H1 (cell line): ENCODE results near the gene WASF3. TPM values are rescaled to one million over a fixed set of nuclear protein-coding genes. Genes with fewer than 3 reads are reported as not detected.

Experiments used
- CTCF ChIA-PET: fragments of 300-600 bp; sonication (Branson Sonifier 250); formaldehyde crosslinking; loops from one replicate; lab custom pipeline; 2021; ENCODE audit not compliant: partially characterized antibody; lab: Charles Lee
- POLR2A ChIA-PET: fragments of 300-600 bp; sonication (Branson Sonifier 250); formaldehyde crosslinking; loops from one replicate; lab custom pipeline; 2021; ENCODE audit warnings: inconsistent platforms; ENCODE audit not compliant: partially characterized antibody; lab: Charles Lee
- DNase-seq, 2 experiments: peaks; one replicate each; pipeline versions ENCODE4 v3.0.0 to v3.0.0-alpha.2; 2010 to 2022; ENCODE audit warnings: low spot score in 2 of 2, low read depth in 1 of 2, mixed read lengths in 1 of 2
- FAIRE-seq: peaks from 2 replicates; lab custom pipeline; 2011; peaks lifted over from hg19 to GRCh38; lab: Jason Lieb, UNC
- H2AFZ ChIP-seq: 2 replicates; pipeline ENCODE4 v1.8.1; 2012; ENCODE audit warnings: low read length, inconsistent platforms
- H2AK5ac ChIP-seq: 2 replicates; pipeline ENCODE4 v1.6.1; 2013; ENCODE audit warnings: low read depth, low read length
- H2BK120ac ChIP-seq: replicated peaks from 2 replicates; pipeline ENCODE3; 2013; ENCODE audit warnings: low read depth, low read length, inconsistent platforms
- H2BK12ac ChIP-seq: 2 replicates; pipeline ENCODE4 v1.6.1; 2013; ENCODE audit warnings: low read depth, low read length
- H2BK15ac ChIP-seq: 2 replicates; pipeline ENCODE4 v1.6.1; 2013; ENCODE audit warnings: low read length
- H2BK20ac ChIP-seq: 2 replicates; pipeline ENCODE4 v1.6.1; 2013; ENCODE audit warnings: low read length
- H2BK5ac ChIP-seq: 2 replicates; pipeline ENCODE4 v1.6.1; 2013; ENCODE audit warnings: low read depth, low read length
- H3K14ac ChIP-seq: 2 replicates; pipeline ENCODE4 v1.6.1; 2013; ENCODE audit warnings: inconsistent platforms; ENCODE audit not compliant: insufficient read length
- H3K18ac ChIP-seq: 2 replicates; pipeline ENCODE4 v1.6.1; 2013; ENCODE audit warnings: low read length; ENCODE audit errors: extremely low read depth
- H3K23ac ChIP-seq: 2 replicates; pipeline ENCODE4 v1.6.1; 2013; ENCODE audit warnings: inconsistent platforms; ENCODE audit not compliant: insufficient read length
- H3K23me2 ChIP-seq: 2 replicates; pipeline ENCODE4 v1.6.1; 2013; ENCODE audit warnings: low read depth, low read length
- H3K27ac ChIP-seq: 2 replicates; pipeline ENCODE4 v1.6.1; 2011; ENCODE audit warnings: low read depth, low read length, inconsistent platforms
- H3K27me3 ChIP-seq, 4 experiments: replicated peaks in 1 of 4; 1 replicate in 1 of 4; 2 replicates in 3 of 4; pipeline versions ENCODE4 v1.6.1 to v1.8.1; 2011 to 2013; ENCODE audit warnings: low read length in 3 of 4, mild to moderate bottlenecking in 3 of 4, inconsistent platforms in 2 of 4, mixed read lengths in 2 of 4, moderate library complexity in 1 of 4; ENCODE audit not compliant: control insufficient read depth in 3 of 4, insufficient read depth in 3 of 4; ENCODE audit errors: extremely low read depth in 1 of 4
- H3K36me3 ChIP-seq, 4 experiments: 2 replicates each; pipeline versions ENCODE4 v1.6.1 to v1.8.1; 2011 to 2013; ENCODE audit warnings: mild to moderate bottlenecking in 4 of 4, low read length in 3 of 4, moderate library complexity in 2 of 4, control low read depth in 1 of 4, inconsistent platforms in 1 of 4; ENCODE audit not compliant: insufficient read depth in 4 of 4, control insufficient read depth in 2 of 4
- H3K4ac ChIP-seq: replicated peaks from 2 replicates; pipeline ENCODE3; 2013; ENCODE audit warnings: low read length, low read depth, mixed read lengths, inconsistent platforms; ENCODE audit not compliant: insufficient read length
- H3K4me1 ChIP-seq, 4 experiments: replicated peaks in 1 of 4; 1 replicate in 1 of 4; 2 replicates in 3 of 4; pipeline versions ENCODE4 v1.6.1 to v1.8.1; 2011 to 2013; ENCODE audit warnings: low read length in 3 of 4, inconsistent platforms in 2 of 4, mixed read lengths in 1 of 4; ENCODE audit not compliant: insufficient read depth in 4 of 4, control insufficient read depth in 3 of 4
- H3K4me2 ChIP-seq, 2 experiments: 2 replicates each; pipeline versions ENCODE4 v1.6.1 to v1.8.1; 2011 to 2013; ENCODE audit warnings: low read depth in 2 of 2, low read length in 2 of 2, control low read depth in 1 of 2, inconsistent platforms in 1 of 2, mild to moderate bottlenecking in 1 of 2; ENCODE audit not compliant: insufficient read depth in 1 of 2
- H3K4me3 ChIP-seq, 4 experiments: fragments of 200-600, 300-600 bp in 1 of 4; sonication (generic), shearing (Covaris generic), sonication (Bioruptor Twin) in 1 of 4; 2 replicates each; pipeline versions ENCODE4 v1.5.1 to v1.8.1; 2011 to 2016; ENCODE audit warnings: low read length in 4 of 4, low read depth in 3 of 4, control low read depth in 2 of 4, inconsistent platforms in 2 of 4, mild to moderate bottlenecking in 2 of 4, mixed read lengths in 1 of 4, moderate library complexity in 1 of 4; ENCODE audit not compliant: insufficient read depth in 2 of 4; ENCODE audit errors: extremely low read depth in 1 of 4
- H3K56ac ChIP-seq: replicated peaks from 2 replicates; pipeline ENCODE3; 2013; ENCODE audit warnings: low read depth, mild to moderate bottlenecking, mixed read lengths, low read length, inconsistent platforms; ENCODE audit not compliant: insufficient read length
- H3K79me1 ChIP-seq: 2 replicates; pipeline ENCODE4 v1.6.1; 2013; ENCODE audit warnings: low read depth, low read length, control low read depth
- H3K79me2 ChIP-seq, 2 experiments: 2 replicates each; pipeline versions ENCODE4 v1.6.1 to v1.8.1; 2012 to 2013; ENCODE audit warnings: low read length in 2 of 2, mild to moderate bottlenecking in 2 of 2, inconsistent platforms in 1 of 2; ENCODE audit not compliant: insufficient read depth in 2 of 2, control insufficient read depth in 1 of 2
- H3K9ac ChIP-seq, 4 experiments: replicated peaks in 1 of 4; 1 replicate in 1 of 4; 2 replicates in 3 of 4; pipeline versions ENCODE4 v1.6.1 to v1.8.1; 2011 to 2013; ENCODE audit warnings: low read depth in 3 of 4, low read length in 3 of 4, control low read depth in 2 of 4, mild to moderate bottlenecking in 2 of 4, moderate library complexity in 2 of 4, inconsistent platforms in 1 of 4; ENCODE audit errors: extremely low read depth in 1 of 4
- H3K9me3 ChIP-seq, 2 experiments: 2 replicates each; pipeline versions ENCODE4 v1.6.1 to v1.8.1; 2012 to 2013; ENCODE audit warnings: mild to moderate bottlenecking in 2 of 2, moderate library complexity in 2 of 2, control low read depth in 1 of 2, inconsistent platforms in 1 of 2, low read depth in 1 of 2, low read length in 1 of 2, mixed read lengths in 1 of 2; ENCODE audit not compliant: insufficient read depth in 2 of 2
- H4K20me1 ChIP-seq, 2 experiments: replicated peaks in 1 of 2; 2 replicates each; pipeline versions ENCODE3 to v1.8.1; 2011 to 2013; ENCODE audit warnings: inconsistent platforms in 2 of 2, low read length in 2 of 2, mild to moderate bottlenecking in 1 of 2; ENCODE audit not compliant: insufficient read depth in 2 of 2, control insufficient read depth in 1 of 2
- H4K5ac ChIP-seq: 2 replicates; pipeline ENCODE4 v1.6.1; 2013; ENCODE audit warnings: low read length, low read depth, mixed read lengths, inconsistent platforms; ENCODE audit not compliant: insufficient read length
- H4K8ac ChIP-seq: 2 replicates; pipeline ENCODE4 v1.8.0; 2013; ENCODE audit warnings: mild to moderate bottlenecking, moderate library complexity, low read length, inconsistent platforms; ENCODE audit not compliant: insufficient read depth; ENCODE audit errors: extremely low read depth
- H4K91ac ChIP-seq: replicated peaks from 2 replicates; pipeline ENCODE3; 2013; ENCODE audit warnings: low read length, mixed read lengths, inconsistent platforms; ENCODE audit not compliant: insufficient read length
- EGR1 ChIP-seq: IDR thresholded peaks from 2 replicates; pipeline ENCODE4 v1.6.1; 2011; ENCODE audit warnings: low read depth, low read length, borderline replicate concordance
- PHF8 ChIP-seq: fragments of 200-600 bp; sonication (generic); conservative IDR thresholded peaks from 2 replicates; pipeline ENCODE4 v1.7.1; 2012; ENCODE audit warnings: low read depth, mild to moderate bottlenecking, inconsistent platforms, low read length, moderate library complexity
- POU5F1 ChIP-seq: IDR thresholded peaks from 2 replicates; pipeline ENCODE4 v1.6.1; 2011; ENCODE audit warnings: low read depth, mild to moderate bottlenecking, low read length, moderate library complexity
- WGBS, 2 experiments: shearing (Covaris generic) in 1 of 2; methylation state at CpG; one replicate each; pipeline versions ENCODE4 v1.1.6 to v1.1.7; 2013 to 2015; ENCODE audit warnings: low lambda C conversion rate in 2 of 2, mixed read lengths in 2 of 2, inconsistent platforms in 1 of 2, low coverage in 1 of 2, missing lambda C conversion rate in 1 of 2; ENCODE audit not compliant: insufficient replicate concordance in 2 of 2, insufficient coverage in 1 of 2, insufficient read length in 1 of 2; ENCODE audit errors: extremely low coverage in 1 of 2, missing lambda C conversion rate in 1 of 2; 5-methylcytosine and 5-hydroxymethylcytosine counted together
- polyA plus RNA-seq, 7 experiments: library from polyadenylated mRNA; depleted of rRNA in 3 of 7; stranded (reverse) in 5 of 7; unstranded in 2 of 7; fragments of >200 nt in 5 of 7; fragments of 200-250 nt in 2 of 7; gene quantifications; 1 replicate in 5 of 7; 2 replicates in 1 of 7; 4 replicates in 1 of 7; pipeline versions ENCODE4 v1.2.1 to v1.2.3, GENCODE V29; 2011 to 2013; ENCODE audit warnings: missing spikeins in 2 of 7, mixed read lengths in 2 of 7
- total RNA-seq: library from RNA; stranded (reverse); fragmentation: NEBNext Ultra II Directional; extraction: Animal tissue kit (Norgen Biotek cat#: 25700); gene quantifications from 2 replicates; pipeline ENCODE4 v1.2.1, GENCODE V29; 2021

Gene WASF3
- total and polyA plus RNA-seq, 2 of the 8 experiments (the other 6 are each of a cell fraction or from before 2014, with no cell fraction given), result 18.7 to 39.8 TPM

- Histone ChIP-seq H3K27me3 (peaks cover 0 to 1% (median 0%) of the 10 kb centered on the region in 4 experiments; a peak in 1 of 7 replicates), H3K56ac (no peak overlapping the region), H3K23me2 (no peaks in the 10 kb centered on the region; the same call in 1 of the 2 replicates), H3K23ac (no peak overlapping the region), H3K36me3 (no peaks in the 10 kb centered on the region), H2BK12ac (no peak overlapping the region), H3K4me2 (no peak overlapping the region), H3K79me2 (peaks cover 0 to 66% of the 10 kb centered on the region in 2 experiments; a peak in 2 of 4 replicates), H3K79me1 (peaks cover 2% of the 10 kb centered on the region; the same call in 1 of the 2 replicates), H3K14ac (no peak overlapping the region), H4K91ac (no peak overlapping the region), H3K9me3 (no peaks in the 10 kb centered on the region), H3K18ac (no peak overlapping the region), H3K4me1 (peaks cover 0 to 3% (median 0%) of the 10 kb centered on the region in 4 experiments; a peak in 2 of 7 replicates), H2AK5ac (no peak overlapping the region), H3K4ac (no peak overlapping the region), H4K5ac (no peak overlapping the region), H4K20me1 (peaks cover 1 to 11% of the 10 kb centered on the region in 2 experiments), H2BK15ac (no peak overlapping the region), H3K9ac (no peak overlapping the region), H2AFZ (no peak overlapping the region), H2BK5ac (no peak overlapping the region), H3K4me3 (no peak overlapping the region), H2BK20ac (no peak overlapping the region), H2BK120ac (no peak overlapping the region)
- 90% methylated on average over 7 of the region's 7 CpGs; no CpG with 5 or more reads in 1 of the 2 experiments for WGBS, 2 experiments
- no peak for DNase-seq
- ChIA-PET CTCF (interaction anchor here (0.6 to 1.2 kb wide), 5 partner anchors 12 to 809 kb away, joined by 3 to 4 read pairs (median 3); no protein-coding TSS in a partner anchor), POLR2A (interaction anchor here (2.5 kb wide), 1 partner anchor 14 kb away, joined by 5 read pairs; no protein-coding TSS in a partner anchor)
- FAIRE-seq, result no peak
- TF ChIP-seq PHF8 (no peak), EGR1 (no peak), POU5F1 (no peak)
- TF ChIP-seq, all 59 proteins: peak for 0
- Histone ChIP-seq H3K27ac (no peak overlapping the region), H4K8ac (no peak overlapping the region)
Measured at GRCh38 chr13:26591672-26592071, 34.2 kb downstream of the WASF3 start.
